Spleen (tissue), 11 donors: ENCODE measurements around the gene B3GNT5. TPM values are rescaled to one million over a fixed set of nuclear protein-coding genes. Genes with fewer than 3 reads are reported as not detected.

ENCODE experiments used
- DNase-seq: peaks from one replicate; pipeline ENCODE4 v3.0.0-alpha.2; 2020
- H3K27ac ChIP-seq, 8 donors: fragments of 200-600 bp; sonication (generic) in 7 of 8; 1 replicate in 4 of 8; 2 replicates in 4 of 8; pipeline versions ENCODE4 v1.5.0 to v1.8.0; 2016 to 2021; ENCODE audit warnings: inconsistent platforms in 4 of 8, mild to moderate bottlenecking in 4 of 8, moderate library complexity in 1 of 8
- H3K27me3 ChIP-seq, 7 donors: fragments of 200-600 bp; sonication (generic) in 6 of 7; replicated peaks in 1 of 7; 1 replicate in 4 of 7; 2 replicates in 3 of 7; pipeline versions ENCODE4 v1.5.0 to v1.8.0; 2016 to 2021; ENCODE audit warnings: inconsistent platforms in 3 of 7, mild to moderate bottlenecking in 1 of 7
- H3K36me3 ChIP-seq, 6 donors: fragments of 200-600 bp; sonication (generic) in 5 of 6; 1 replicate in 4 of 6; 2 replicates in 2 of 6; pipeline versions ENCODE4 v1.5.0 to v1.8.0; 2016 to 2021; ENCODE audit warnings: inconsistent platforms in 2 of 6
- H3K4me1 ChIP-seq, 6 donors: fragments of 200-600 bp; sonication (generic) in 5 of 6; 1 replicate in 3 of 6; 2 replicates in 3 of 6; pipeline versions ENCODE4 v1.5.0 to v1.8.0; 2016 to 2021; ENCODE audit warnings: inconsistent platforms in 3 of 6
- H3K4me3 ChIP-seq, 8 donors: fragments of 200-600 bp; sonication (generic) in 7 of 8; 1 replicate in 4 of 8; 2 replicates in 4 of 8; pipeline versions ENCODE4 v1.5.0 to v1.8.0; 2016 to 2021; ENCODE audit warnings: inconsistent platforms in 4 of 8, mild to moderate bottlenecking in 4 of 8, moderate library complexity in 2 of 8
- H3K9me3 ChIP-seq, 8 donors: fragments of 200-600 bp; sonication (generic) in 7 of 8; 1 replicate in 4 of 8; 2 replicates in 4 of 8; pipeline versions ENCODE4 v1.5.0 to v1.8.0; 2016 to 2021; ENCODE audit warnings: inconsistent platforms in 4 of 8
- CTCF ChIP-seq, 11 experiments: fragments of 200-600 bp in 7 of 11; fragments of 450-650 bp in 4 of 11; sonication (generic) in 4 of 11; IDR thresholded peaks in 8 of 11; conservative IDR thresholded peaks in 3 of 11; 1 replicate in 7 of 11; 2 replicates in 4 of 11; pipeline versions ENCODE4 v1.4.0 to v1.8.0; 2016 to 2021; ENCODE audit warnings: antibody characterized with exemption in 11 of 11, inconsistent platforms in 4 of 11, mild to moderate bottlenecking in 1 of 11
- POLR2A ChIP-seq, 3 donors: fragments of 450-650 bp; IDR thresholded peaks; one replicate each; pipeline ENCODE4 v1.5.1; 2017; ENCODE audit warnings: antibody characterized with exemption in 3 of 3, mild to moderate bottlenecking in 1 of 3
- POLR2AphosphoS5 ChIP-seq, 3 donors: sonication (generic); formaldehyde crosslinking; IDR thresholded peaks; one replicate each; pipeline ENCODE4 v1.5.1; 2017; ENCODE audit warnings: antibody characterized with exemption in 3 of 3
- WGBS, 5 donors: extraction: QIAGEN DNeasy Blood & Tissue Kit in 3 of 5; methylation state at CpG; one replicate each; pipeline versions ENCODE4 v1.1.5 to v1.1.7; 2013 to 2018; 5-methylcytosine and 5-hydroxymethylcytosine counted together
- intact Hi-C: fragments of 100-400 bp; cut with DNase I; formaldehyde crosslinking; loops from one replicate; pipeline ENCODE4 v1.15.0; 2023; ENCODE audit warnings: low total_unique reads
- polyA plus RNA-seq, 3 donors: library from polyadenylated mRNA; stranded (reverse); fragments of 200-250 nt; gene quantifications; one replicate each; pipeline ENCODE4 v1.2.1, GENCODE V29; 2013
- total RNA-seq, 7 donors: library from RNA; depleted of rRNA in 3 of 7; stranded (reverse); fragments of >200 nt in 3 of 7; fragmentation: NEBNext Ultra II Directional in 4 of 7; extraction: Animal tissue kit (Norgen Biotek cat#: 25700) in 4 of 7; gene quantifications; one replicate each; pipeline versions ENCODE4 v1.1.0 to v1.2.1, GENCODE V29; 2016 to 2021
- donor health status: healthy with polysubstance abuse.
- donor health status: DM: no; HTN: no; CAD: no; lungs with moderate emphysema.
- donor health status: DM: no; HTN: no; CAD: no.
- donor health status: Bipolar disorder and iron deficiency.
- donor health status: healthy.
- donor health status: DM: no; HTN: no; CAD: no.
- donor health status: DM: yes; HTN: yes; CAD: no.

B3GNT5 gene
- total and polyA plus RNA-seq, 10 donors: 0.61 to 11.9 (median 3.7) TPM

GRCh38 chr3:183306798-183307671, 54.0 kb downstream of the B3GNT5 start:
- DNase-seq: peak; percentile 89
- no peaks in the 10 kb centered on the region for H3K9me3 ChIP-seq

GRCh38 chr3:183307749-183308148, 54.7 kb downstream of the B3GNT5 start:
- DNase-seq: no peak
- Histone ChIP-seq H3K4me3 (no peak overlapping the region), H3K27me3 (no peaks in the 10 kb centered on the region), H3K4me1 (peaks cover 0 to 26% (median 6%) of the 10 kb centered on the region in 6 donors), H3K36me3 (peaks cover 0 to 28% (median 0%) of the 10 kb centered on the region in 6 donors), H3K9me3 (no peaks in the 10 kb centered on the region), H3K27ac (peak overlapping the region in 1 of 8 donors; percentile 79)
- TF ChIP-seq POLR2AphosphoS5 (IDR thresholded peaks at IDR 0.05) (no peak), POLR2A (IDR thresholded peaks at IDR 0.05) (no peak), CTCF (IDR thresholded peaks at IDR 0.05 in 8 of 11, conservative IDR thresholded peaks at IDR 0.05 in 3 of 11) (no peak)
- 87 to 95% (median 92%) methylated on average over 2 of the region's 2 CpGs for WGBS, 5 donors
- intact Hi-C loops: no loop called here

More at GRCh38 chr3:183306798-183307671, 54.0 kb downstream of the B3GNT5 start:
- H3K36me3 ChIP-seq: peaks cover 0 to 28% (median 0%) of the 10 kb centered on the region in 6 donors
- WGBS, 5 donors: 29 to 45% (median 35%) methylated on average over 9 of the region's 9 CpGs
- intact Hi-C loops: no loop called here
- H3K27me3 ChIP-seq: no peaks in the 10 kb centered on the region
- TF ChIP-seq POLR2A (IDR thresholded peaks at IDR 0.05) (no peak), POLR2AphosphoS5 (IDR thresholded peaks at IDR 0.05) (peak in 2 of 3 donors; percentile 12 to 72), CTCF (IDR thresholded peaks at IDR 0.05 in 8 of 11, conservative IDR thresholded peaks at IDR 0.05 in 3 of 11) (no peak)
- H3K4me1 ChIP-seq: peaks cover 0 to 29% (median 6%) of the 10 kb centered on the region in 6 donors
- H3K27ac ChIP-seq: peak overlapping the region; percentile 42 to 84 (median 65)
- H3K4me3 ChIP-seq: peak overlapping the region in 1 of 8 donors; percentile 31

GRCh38 chr3:183308751-183309150, 55.7 kb downstream of the B3GNT5 start:
- WGBS, 5 donors: 62 to 71% (median 69%) methylated on average over 5 of the region's 5 CpGs
- intact Hi-C loops: no loop called here
- TF ChIP-seq POLR2AphosphoS5 (IDR thresholded peaks at IDR 0.05) (no peak), CTCF (IDR thresholded peaks at IDR 0.05 in 8 of 11, conservative IDR thresholded peaks at IDR 0.05 in 3 of 11) (no peak)
- DNase-seq: no peak
- Histone ChIP-seq H3K4me3 (no peak overlapping the region), H3K9me3 (no peaks in the 10 kb centered on the region), H3K27me3 (no peaks in the 10 kb centered on the region), H3K36me3 (peaks cover 0 to 28% (median 0%) of the 10 kb centered on the region in 6 donors), H3K4me1 (peaks cover 0 to 26% (median 6%) of the 10 kb centered on the region in 6 donors), H3K27ac (peak overlapping the region in 1 of 8 donors; percentile 9)

- 80 to 88% (median 83%) methylated on average over 5 of the region's 5 CpGs for WGBS, 5 donors
Measured at GRCh38 chr3:183309276-183309675, 56.2 kb downstream of the B3GNT5 start.

More at GRCh38 chr3:183309276-183309675, 56.2 kb downstream of the B3GNT5 start:
- H3K27ac ChIP-seq: peak overlapping the region in 1 of 8 donors; percentile 9
- DNase-seq: no peak
- no peaks in the 10 kb centered on the region for H3K9me3 ChIP-seq
- TF ChIP-seq POLR2AphosphoS5 (IDR thresholded peaks at IDR 0.05) (no peak), POLR2A (IDR thresholded peaks at IDR 0.05) (no peak)
- peaks cover 0 to 26% (median 6%) of the 10 kb centered on the region in 6 donors for H3K4me1 ChIP-seq
- no peak overlapping the region for H3K4me3 ChIP-seq
- intact Hi-C loops: no loop called here
- peaks cover 0 to 28% (median 0%) of the 10 kb centered on the region in 6 donors for H3K36me3 ChIP-seq
- no peaks in the 10 kb centered on the region for H3K27me3 ChIP-seq
